Stimulated activated CD4-positive, alpha-beta T cell treated with anti-CD3 and anti-CD28 coated beads, Interleukin-1b, Interleukin-23, amount 100 ng/mL, for 4 hours (primary cell): Measurements from ENCODE around the gene USHBP1.

ENCODE experiments used
- DNase-seq, 2 donors: peaks; one replicate each; pipeline ENCODE4 v3.0.0-alpha.2; 2020; ENCODE audit warnings: low read depth in 2 of 2

USHBP1 gene

GRCh38 chr19:17263712-17264640 is 569 bp downstream of the USHBP1 start:
- DNase-seq = no peak

- DNase-seq = no peak
These were observed 2.0 kb downstream of the USHBP1 start for GRCh38 chr19:17262557-17262956.

GRCh38 chr19:17260842-17261325 is 3.7 kb downstream of the USHBP1 start:
- peak; percentile 88 to 89 for DNase-seq

GRCh38 chr19:17259934-17260333 is 4.6 kb downstream of the USHBP1 start:
- DNase-seq = no peak

- DNase-seq = no peak
These were observed 5.3 kb downstream of the USHBP1 start for GRCh38 chr19:17259118-17259780.

GRCh38 chr19:17256130-17256529 is 8.4 kb downstream of the USHBP1 start:
- no peak for DNase-seq

GRCh38 chr19:17255150-17255621 is 9.4 kb downstream of the USHBP1 start:
- no peak for DNase-seq

GRCh38 chr19:17254636-17255035 is 9.9 kb downstream of the USHBP1 start:
- DNase-seq = no peak

- no peak for DNase-seq
These were observed 14.5 kb downstream of the USHBP1 start for GRCh38 chr19:17249887-17250548.

- no peak for DNase-seq
These were observed 16.4 kb downstream of the USHBP1 start for GRCh38 chr19:17248011-17248776.

- no peak for DNase-seq
These were observed 17.7 kb downstream of the USHBP1 start for GRCh38 chr19:17246681-17247425.

- no peak for DNase-seq
These were observed 19.0 kb downstream of the USHBP1 start, which contains the start of gene NR2F6 for GRCh38 chr19:17245535-17245984. TSS of gene NR2F6 (minus strand) at chr19:17245919. CDS start at chr19:17245220, 699 bp downstream.

GRCh38 chr19:17244618-17245534 is 19.7 kb downstream of the USHBP1 start:
- no peak for DNase-seq

GRCh38 chr19:17243830-17244617 is 20.5 kb downstream of the USHBP1 start:
- no peak for DNase-seq

GRCh38 chr19:17243211-17243829 is 21.2 kb downstream of the USHBP1 start:
- no peak for DNase-seq

GRCh38 chr19:17242431-17243208 is 21.9 kb downstream of the USHBP1 start:
- no peak for DNase-seq

GRCh38 chr19:17240826-17241399 is 23.6 kb downstream of the USHBP1 start:
- no peak for DNase-seq
